ENCODE results near the gene TOR1AIP1.
A peak's percentile ranks its signal among the peaks of the same experiment; 100 is the strongest.
"Not testable (repeated sequence)": the region's sequence is repeated elsewhere in the genome, so short reads cannot be mapped to it uniquely, and the experiment has no call there.

TOR1AIP1 gene, protein sequence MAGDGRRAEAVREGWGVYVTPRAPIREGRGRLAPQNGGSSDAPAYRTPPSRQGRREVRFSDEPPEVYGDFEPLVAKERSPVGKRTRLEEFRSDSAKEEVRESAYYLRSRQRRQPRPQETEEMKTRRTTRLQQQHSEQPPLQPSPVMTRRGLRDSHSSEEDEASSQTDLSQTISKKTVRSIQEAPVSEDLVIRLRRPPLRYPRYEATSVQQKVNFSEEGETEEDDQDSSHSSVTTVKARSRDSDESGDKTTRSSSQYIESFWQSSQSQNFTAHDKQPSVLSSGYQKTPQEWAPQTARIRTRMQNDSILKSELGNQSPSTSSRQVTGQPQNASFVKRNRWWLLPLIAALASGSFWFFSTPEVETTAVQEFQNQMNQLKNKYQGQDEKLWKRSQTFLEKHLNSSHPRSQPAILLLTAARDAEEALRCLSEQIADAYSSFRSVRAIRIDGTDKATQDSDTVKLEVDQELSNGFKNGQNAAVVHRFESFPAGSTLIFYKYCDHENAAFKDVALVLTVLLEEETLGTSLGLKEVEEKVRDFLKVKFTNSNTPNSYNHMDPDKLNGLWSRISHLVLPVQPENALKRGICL

DNA sequence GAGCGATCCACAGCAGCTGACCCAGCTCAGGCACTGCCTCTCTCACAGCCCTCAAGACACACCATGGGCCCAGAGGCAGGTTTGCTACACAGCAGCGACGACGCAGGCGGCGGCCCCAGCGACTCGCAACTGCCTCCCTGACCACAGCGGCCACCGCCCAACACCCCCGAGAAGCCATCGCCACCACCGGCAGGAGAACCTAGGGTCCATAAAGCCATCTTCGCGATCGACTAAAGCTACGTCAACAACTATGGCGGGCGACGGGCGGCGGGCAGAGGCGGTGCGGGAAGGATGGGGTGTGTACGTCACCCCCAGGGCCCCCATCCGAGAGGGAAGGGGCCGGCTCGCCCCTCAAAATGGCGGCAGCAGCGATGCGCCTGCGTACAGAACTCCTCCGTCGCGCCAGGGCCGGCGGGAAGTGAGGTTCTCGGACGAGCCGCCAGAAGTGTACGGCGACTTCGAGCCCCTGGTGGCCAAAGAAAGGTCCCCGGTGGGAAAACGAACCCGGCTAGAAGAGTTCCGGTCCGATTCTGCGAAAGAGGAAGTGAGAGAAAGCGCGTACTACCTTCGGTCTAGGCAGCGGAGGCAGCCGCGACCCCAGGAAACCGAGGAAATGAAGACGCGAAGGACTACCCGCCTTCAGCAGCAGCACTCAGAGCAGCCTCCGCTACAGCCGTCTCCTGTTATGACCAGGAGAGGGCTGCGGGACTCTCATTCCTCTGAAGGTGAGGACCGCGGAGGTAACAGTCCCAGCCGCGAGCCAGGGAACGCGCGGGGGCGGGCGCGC lies at the start of gene TOR1AIP1:
TOR1AIP1 (plus strand) TSS at position 33 of the 787 bp plus-strand sequence; CDS start at position 251, 218 bp downstream.
- peak; percentile 90 to 97 for DNase-seq (ENCODE audit: low read depth in 2 of 2)

DNA sequence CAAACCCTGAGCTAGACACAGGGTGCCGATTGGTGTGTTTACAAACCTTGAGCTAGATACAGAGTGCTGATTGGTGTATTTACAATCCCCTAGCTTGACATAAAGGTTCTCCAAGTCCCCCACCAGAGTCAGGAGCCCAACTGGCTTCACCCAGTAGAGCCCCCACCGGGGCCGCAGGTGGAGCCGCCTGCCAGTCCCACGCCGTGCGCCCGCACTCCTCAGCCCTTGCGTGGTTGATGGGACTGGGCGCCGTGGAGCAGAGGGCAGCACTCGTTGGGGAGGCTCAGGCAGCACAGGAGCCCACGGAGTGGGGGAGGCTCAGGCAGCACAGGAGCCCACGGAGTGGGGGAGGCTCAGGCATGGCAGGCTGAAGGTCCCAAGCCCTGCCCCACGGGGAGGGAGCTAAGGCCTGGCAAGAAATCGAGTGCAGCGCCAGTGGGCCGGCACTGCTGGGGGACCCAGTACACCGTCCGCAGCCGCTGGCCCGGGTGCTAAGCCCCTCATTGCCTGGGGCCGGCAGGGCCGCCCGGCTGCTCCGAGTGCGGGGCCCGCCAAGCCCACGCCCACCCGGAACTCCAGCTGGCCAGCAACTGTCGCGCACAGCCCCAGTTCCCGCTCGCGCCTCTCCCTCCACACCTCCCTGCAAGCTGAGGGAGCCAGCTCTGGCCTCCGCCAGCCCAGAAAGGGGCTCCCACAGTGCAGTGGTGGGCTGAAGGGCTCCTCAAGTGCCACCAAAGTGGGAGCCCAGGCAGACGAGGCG lies 45.2 kb upstream of the TOR1AIP1 start:
- not testable (repeated sequence) for DNase-seq (ENCODE audit: low read depth in 2 of 2)

DNA sequence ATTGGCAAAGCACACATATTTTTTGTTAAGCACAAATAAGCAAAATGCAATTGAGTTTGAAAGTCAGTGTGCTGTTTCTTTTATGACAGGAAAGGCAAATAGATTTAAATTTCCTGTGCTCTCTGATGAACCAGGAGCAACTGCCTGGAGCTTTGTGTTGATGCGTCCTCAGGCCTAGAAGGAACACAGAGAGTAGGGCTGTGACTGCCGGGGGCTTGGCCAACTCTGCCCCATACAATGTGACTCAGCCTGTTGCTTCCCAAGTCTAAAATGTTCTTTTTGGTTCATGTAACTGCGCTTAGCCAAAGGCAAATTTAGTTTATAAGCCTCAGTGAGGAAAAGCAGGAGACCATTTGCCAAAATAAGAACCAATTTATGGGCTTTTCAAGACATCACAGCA lies 42.0 kb upstream of the TOR1AIP1 start:
- DNase-seq (ENCODE audit: low read depth in 2 of 2): no peak

DNA sequence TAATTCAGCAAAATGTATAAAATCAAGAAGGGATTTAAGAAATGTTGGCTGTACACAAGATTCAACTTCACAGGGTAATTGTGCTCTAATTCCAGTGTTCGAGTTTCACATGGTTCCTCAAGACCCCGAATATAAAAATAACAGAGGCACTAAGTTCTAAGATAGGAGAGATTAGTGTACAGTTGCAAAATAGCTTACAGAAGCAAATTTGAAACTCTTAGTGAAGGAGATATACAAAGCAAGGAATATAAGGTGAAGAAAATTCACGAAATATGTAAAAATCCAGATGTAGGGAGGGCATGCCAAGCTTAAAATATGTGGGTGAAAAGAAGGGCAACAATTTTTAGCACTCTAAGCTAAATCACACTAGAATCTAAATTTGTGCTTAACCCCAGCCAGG lies 33.9 kb upstream of the TOR1AIP1 start:
- DNase-seq (ENCODE audit: low read depth in 2 of 2): no peak

DNA sequence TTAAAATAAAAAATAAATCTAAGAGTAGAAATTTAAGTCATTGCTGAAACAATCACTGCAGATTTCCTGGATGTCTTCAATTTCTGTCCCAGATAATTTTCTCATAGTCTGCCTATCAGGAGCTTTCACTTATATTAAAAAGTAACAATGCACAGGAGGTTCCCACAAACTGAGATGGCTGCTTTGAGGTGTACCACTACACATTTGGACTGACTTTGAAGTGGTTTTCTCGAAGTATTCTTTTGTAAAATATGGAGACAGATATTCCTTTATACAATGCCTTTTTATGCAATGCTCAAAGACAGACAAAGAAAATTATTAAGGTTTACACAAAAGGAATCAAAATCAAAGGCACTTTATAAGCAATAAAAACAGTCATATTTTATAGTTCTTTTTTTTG lies 29.0 kb upstream of the TOR1AIP1 start:
- no peak for DNase-seq (ENCODE audit: low read depth in 2 of 2)

DNA sequence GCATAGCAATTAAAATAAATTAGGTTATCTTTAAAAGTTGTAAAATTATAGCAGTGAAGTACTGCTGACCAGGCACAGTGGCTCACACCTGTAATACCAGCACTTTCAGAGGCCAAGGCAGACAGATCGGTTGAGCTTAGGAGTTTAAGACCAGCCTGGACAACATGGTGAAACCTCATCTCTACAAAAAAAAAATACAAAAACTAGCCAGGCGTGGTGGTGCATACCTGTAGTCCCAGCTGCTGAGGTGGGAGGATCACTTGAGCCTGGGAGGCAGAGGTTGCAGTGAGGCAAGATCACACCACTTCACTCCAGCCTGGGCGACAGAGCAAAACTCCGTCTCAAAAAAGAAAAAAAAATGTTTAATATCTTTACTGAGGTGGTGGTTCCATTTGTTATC lies 26.3 kb upstream of the TOR1AIP1 start:
- DNase-seq (ENCODE audit: low read depth in 2 of 2): not testable (repeated sequence)

DNA sequence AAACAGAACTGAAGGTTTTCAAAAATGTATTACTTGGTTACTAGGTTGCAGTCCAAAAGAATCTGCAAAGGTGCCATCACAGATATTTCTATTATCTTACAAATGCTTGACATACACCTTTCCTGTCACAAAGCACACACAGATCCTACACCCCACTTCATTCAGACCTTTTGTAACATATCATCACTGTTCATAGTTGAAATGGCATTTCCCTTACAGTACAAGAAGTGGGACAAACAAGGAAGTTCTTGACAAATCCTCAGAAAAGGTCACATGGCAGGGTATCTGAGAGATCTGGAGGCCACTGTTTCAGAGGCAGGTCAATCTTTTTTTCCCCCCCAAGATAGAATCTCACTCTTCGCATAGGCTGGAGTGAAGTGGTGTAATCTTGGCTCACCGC lies 25.8 kb upstream of the TOR1AIP1 start:
- DNase-seq (ENCODE audit: low read depth in 2 of 2): no peak

DNA sequence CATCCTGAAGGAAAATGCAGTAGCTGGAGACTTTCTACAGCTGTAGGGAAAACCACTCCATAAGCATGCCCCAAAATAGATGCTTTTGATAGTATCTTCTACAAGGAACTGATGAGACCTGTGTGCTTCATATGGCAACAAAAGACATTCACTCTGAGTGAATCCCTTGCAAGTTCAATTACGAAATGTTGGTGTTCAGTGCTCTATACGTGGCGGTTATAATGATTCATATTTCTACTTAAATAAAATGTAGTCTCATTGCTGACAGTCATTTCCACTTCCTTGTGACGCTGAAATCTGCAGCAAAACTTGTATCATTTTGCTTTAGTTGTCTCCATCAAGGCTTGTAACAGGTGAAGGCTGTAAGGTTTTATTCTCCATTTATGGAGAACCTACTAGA lies 25.1 kb upstream of the TOR1AIP1 start:
- DNase-seq (ENCODE audit: low read depth in 2 of 2): no peak

- no peak for DNase-seq (ENCODE audit: low read depth in 2 of 2)
These were observed 21.4 kb upstream of the TOR1AIP1 start for GRCh38 chr1:179860652-179861051.

- DNase-seq (ENCODE audit: low read depth in 2 of 2): no peak
These were observed 16.7 kb upstream of the TOR1AIP1 start for GRCh38 chr1:179865377-179865776.

DNA sequence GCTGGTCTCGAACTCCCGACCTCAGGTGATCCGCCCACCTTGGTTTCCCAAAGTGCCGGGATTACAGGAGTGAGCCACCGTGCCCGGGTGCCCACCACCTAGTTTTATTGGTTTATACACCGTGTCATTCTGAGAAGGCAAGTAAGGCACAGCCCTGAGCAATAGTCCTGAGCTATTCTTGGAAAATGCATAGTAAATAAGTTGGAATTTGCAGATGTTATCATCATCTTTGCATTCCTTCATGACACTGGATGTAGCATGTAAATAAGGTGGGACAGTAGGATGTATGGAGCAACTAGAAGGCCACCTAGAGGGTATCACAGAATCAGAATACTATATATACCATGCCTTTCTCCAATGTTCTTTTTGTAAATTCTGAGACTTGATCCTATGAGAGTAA lies 15.5 kb upstream of the TOR1AIP1 start:
- no peak for DNase-seq (ENCODE audit: low read depth in 2 of 2)

- DNase-seq (ENCODE audit: low read depth in 2 of 2): peak in 1 of 2 donors; percentile 31
These were observed 14.4 kb upstream of the TOR1AIP1 start for GRCh38 chr1:179867493-179868330.

DNA sequence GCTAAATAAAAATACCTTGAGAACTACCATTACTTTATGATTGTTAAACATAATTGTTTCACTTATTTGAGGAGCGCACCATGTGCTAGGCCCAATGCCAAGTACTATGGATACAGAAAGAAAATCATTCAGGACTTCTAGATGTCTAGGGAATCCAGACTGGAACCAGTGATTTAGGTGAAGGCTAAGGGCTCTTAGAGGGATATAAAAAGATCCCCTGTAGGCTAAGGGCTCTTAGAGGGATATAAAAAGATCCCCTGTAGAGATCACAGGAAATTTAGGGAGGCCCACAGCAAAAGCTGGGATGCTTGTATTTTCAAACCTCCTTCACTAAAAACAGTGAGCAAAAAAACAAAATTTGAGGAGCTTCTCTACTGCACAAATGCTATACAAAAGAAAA lies 11.2 kb upstream of the TOR1AIP1 start:
- DNase-seq (ENCODE audit: low read depth in 2 of 2): no peak

GRCh38 chr1:179871940-179872339 lies 10.1 kb upstream of the TOR1AIP1 start:
- DNase-seq (ENCODE audit: low read depth in 2 of 2): no peak

DNA sequence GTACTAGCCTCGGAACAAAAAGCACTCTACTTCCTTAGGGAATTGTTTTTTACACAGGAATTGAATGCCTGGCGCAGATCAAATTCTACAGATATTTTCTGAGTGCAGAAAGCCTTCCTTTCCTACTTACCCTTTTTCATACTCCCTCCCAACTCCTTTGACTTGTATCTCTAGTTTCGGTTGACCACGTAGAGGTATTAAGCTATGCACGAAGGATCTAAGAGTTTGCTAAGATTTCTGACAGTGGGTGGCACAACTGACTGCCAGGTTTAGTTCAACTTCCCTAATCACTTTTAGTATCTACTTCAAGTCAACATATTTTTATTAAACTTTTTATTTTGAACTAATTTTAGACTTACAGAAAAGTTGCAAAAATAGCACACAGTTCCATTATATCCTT lies 9.5 kb upstream of the TOR1AIP1 start:
- no peak for DNase-seq (ENCODE audit: low read depth in 2 of 2)

GRCh38 chr1:179873438-179873851 lies 8.6 kb upstream of the TOR1AIP1 start:
- DNase-seq (ENCODE audit: low read depth in 2 of 2): no peak

GRCh38 chr1:179875596-179876299 lies 6.3 kb upstream of the TOR1AIP1 start:
- DNase-seq (ENCODE audit: low read depth in 2 of 2): no peak

- no peak for DNase-seq (ENCODE audit: low read depth in 2 of 2)
These were observed 5.8 kb upstream of the TOR1AIP1 start for GRCh38 chr1:179876300-179876715.

- DNase-seq (ENCODE audit: low read depth in 2 of 2): peak; percentile 60 to 69
These were observed 4.4 kb upstream of the TOR1AIP1 start, which contains the start of gene TOR1AIP2 for GRCh38 chr1:179877586-179878265. TSS of gene TOR1AIP2 (minus strand) at chr1:179877803. CDS start at chr1:179852665, 25,138 bp downstream.

- DNase-seq (ENCODE audit: low read depth in 2 of 2): no peak
These were observed 2.3 kb upstream of the TOR1AIP1 start for GRCh38 chr1:179879797-179880196.

Data from stimulated activated CD4-positive, alpha-beta T cell treated with anti-CD3 and anti-CD28 coated beads, Interleukin-1b, Interleukin-23, amount 100 ng/mL, for 1 hour (primary cell).